ENCODE data around the gene RETREG1. TPM values are rescaled to one million over a fixed set of nuclear protein-coding genes. Genes with fewer than 3 reads are reported as not detected.
"Not testable (repeated sequence)": the region's sequence is repeated elsewhere in the genome, so short reads cannot be mapped to it uniquely, and the experiment has no call there.

The RETREG1 gene
- total RNA-seq, 8 experiments from 2014 or later = 5.5 to 62.9 (median 9.7) TPM

GRCh38 chr5:16480821-16481538 lies 135.8 kb downstream of the RETREG1 start:
- no peak for ATAC-seq (replicated peaks in 6 of 8)
- H3K4me3 ChIP-seq = no peak overlapping the region
- WGBS, 10 experiments = 29 to 100% (median 83%) methylated on average over 2 to 6 of the region's 6 CpGs
- no peak overlapping the region for H3K27ac ChIP-seq
- H3K4me1 ChIP-seq (replicated peaks in 1 of 2) = no peaks in the 10 kb centered on the region
- in situ Hi-C loops (cut with MboI; ENCODE audit: low pct_unique_long_range_greater_than_20kb in 2 of 9, low sequenced_read_pairs in 9 of 9, unreplicated experiment in 9 of 9) = loop anchor here in 4 of 9 experiments (10.0 to 25.0 kb wide), 2 partner anchors 184 to 706 kb away; no protein-coding TSS in a partner anchor

- Histone ChIP-seq H3K4me3 (no peak overlapping the region), H3K27ac (no peak overlapping the region), H3K4me1 (replicated peaks in 1 of 2) (no peaks in the 10 kb centered on the region)
- ATAC-seq (replicated peaks in 6 of 8) = no peak
- in situ Hi-C loops (cut with MboI; ENCODE audit: low pct_unique_long_range_greater_than_20kb in 2 of 9, low sequenced_read_pairs in 9 of 9, unreplicated experiment in 9 of 9) = loop anchor here in 4 of 9 experiments (10.0 to 25.0 kb wide), 2 partner anchors 185 to 707 kb away; no protein-coding TSS in a partner anchor
Observed at GRCh38 chr5:16480144-16480543, 136.7 kb downstream of the RETREG1 start.

- H3K27ac ChIP-seq = no peak overlapping the region
- no peaks in the 10 kb centered on the region for H3K4me1 ChIP-seq (replicated peaks in 1 of 2)
- ATAC-seq (replicated peaks in 6 of 8) = no peak
- in situ Hi-C loops (cut with MboI; ENCODE audit: low pct_unique_long_range_greater_than_20kb in 2 of 9, low sequenced_read_pairs in 9 of 9, unreplicated experiment in 9 of 9) = loop anchor here in 4 of 9 experiments (25.0 kb wide), 1 partner anchor 710 kb away; no protein-coding TSS in a partner anchor
- 0 to 100% (median 81%) methylated on average over 1 to 3 of the region's 3 CpGs; no CpG with 5 or more reads in 5 of the 10 experiments for WGBS, 10 experiments
- H3K4me3 ChIP-seq = no peak overlapping the region
Observed at GRCh38 chr5:16477541-16477940, 139.3 kb downstream of the RETREG1 start.

GRCh38 chr5:16476417-16476816 lies 140.4 kb downstream of the RETREG1 start:
- not testable (repeated sequence) for H3K27ac ChIP-seq; ATAC-seq (replicated peaks in 6 of 8); H3K4me3 ChIP-seq; H3K4me1 ChIP-seq (replicated peaks in 1 of 2)
- WGBS, 10 experiments = 50 to 100% (median 80%) methylated on average over 1 to 3 of the region's 3 CpGs; no CpG with 5 or more reads in 2 of the 10 experiments
- in situ Hi-C loops (cut with MboI; ENCODE audit: low pct_unique_long_range_greater_than_20kb in 2 of 9, low sequenced_read_pairs in 9 of 9, unreplicated experiment in 9 of 9) = loop anchor here in 4 of 9 experiments (25.0 kb wide), 1 partner anchor 711 kb away; no protein-coding TSS in a partner anchor

- peaks cover 8 to 17% of the 10 kb centered on the region in 2 donors for H3K4me1 ChIP-seq (replicated peaks in 1 of 2)
- ATAC-seq (replicated peaks in 6 of 8) = no peak
- no peak overlapping the region for H3K4me3 ChIP-seq
- H3K27ac ChIP-seq = no peak overlapping the region
- in situ Hi-C loops (cut with MboI; ENCODE audit: low pct_unique_long_range_greater_than_20kb in 2 of 9, low sequenced_read_pairs in 9 of 9, unreplicated experiment in 9 of 9) = loop anchor here in 5 of 9 experiments (25.0 kb wide), 2 partner anchors 284 to 309 kb away; partner anchors contain the start of gene MARCHF11 (in 1 of the 5)
- 54 to 90% (median 74%) methylated on average over 1 to 3 of the region's 3 CpGs for WGBS, 10 experiments
Observed at GRCh38 chr5:16471387-16471786, 145.4 kb downstream of the RETREG1 start.

- WGBS, 10 experiments = 52 to 100% (median 79%) methylated on average over 1 to 3 of the region's 3 CpGs; no CpG with 5 or more reads in 1 of the 10 experiments
- Histone ChIP-seq H3K4me3 (peak overlapping the region in 2 of 5 donors; percentile 69 to 72), H3K27ac (no peak overlapping the region), H3K4me1 (replicated peaks in 1 of 2) (peaks cover 16 to 34% of the 10 kb centered on the region in 2 donors)
- in situ Hi-C loops (cut with MboI; ENCODE audit: low pct_unique_long_range_greater_than_20kb in 2 of 9, low sequenced_read_pairs in 9 of 9, unreplicated experiment in 9 of 9) = loop anchor here in 5 of 9 experiments (25.0 kb wide), 2 partner anchors 280 to 305 kb away; partner anchors contain the start of gene MARCHF11 (in 1 of the 5)
- peak in 2 of 8 experiments; percentile 7 to 12 for ATAC-seq (replicated peaks in 6 of 8)
Observed at GRCh38 chr5:16467363-16468219, 149.2 kb downstream of the RETREG1 start.

GRCh38 chr5:16465544-16466432 lies 151.0 kb downstream of the RETREG1 start, which contains the start of gene ZNF622:
ZNF622 (minus strand) TSS chr5:16465800; CDS start chr5:16465665, 135 bp downstream.
- peak; percentile 86 to 97 (median 96) for ATAC-seq (replicated peaks in 6 of 8)
- H3K4me1 ChIP-seq (replicated peaks in 1 of 2) = peaks cover 16 to 40% of the 10 kb centered on the region in 2 donors
- H3K27ac ChIP-seq = peak within 1 kb of the TSS; percentile 77 to 86
- in situ Hi-C loops (cut with MboI; ENCODE audit: low pct_unique_long_range_greater_than_20kb in 2 of 9, low sequenced_read_pairs in 9 of 9, unreplicated experiment in 9 of 9) = loop anchor here in 5 of 9 experiments (25.0 kb wide), 2 partner anchors 278 to 303 kb away; partner anchors contain the start of gene MARCHF11 (in 1 of the 5)
- H3K4me3 ChIP-seq = peak within 1 kb of the TSS; percentile 69 to 75 (median 72)
- 0 to 1% (median 0%) methylated on average over 1 to 13 of the region's 75 CpGs; no CpG with 5 or more reads in 3 of the 10 experiments for WGBS, 10 experiments

GRCh38 chr5:16464664-16465543 lies 151.9 kb downstream of the RETREG1 start:
- WGBS, 10 experiments = 0 to 40% (median 12%) methylated on average over 3 to 22 of the region's 40 CpGs; no CpG with 5 or more reads in 2 of the 10 experiments
- in situ Hi-C loops (cut with MboI; ENCODE audit: low pct_unique_long_range_greater_than_20kb in 2 of 9, low sequenced_read_pairs in 9 of 9, unreplicated experiment in 9 of 9) = loop anchor here in 5 of 9 experiments (25.0 kb wide), 2 partner anchors 278 to 303 kb away; partner anchors contain the start of gene MARCHF11 (in 1 of the 5)
- Histone ChIP-seq H3K4me1 (replicated peaks in 1 of 2) (peaks cover 16 to 42% of the 10 kb centered on the region in 2 donors), H3K4me3 (peak overlapping the region; percentile 69 to 75 (median 72)), H3K27ac (peak overlapping the region; percentile 72 to 86)
- ATAC-seq (replicated peaks in 6 of 8) = peak; percentile 4 to 26 (median 14)

- in situ Hi-C loops (cut with MboI; ENCODE audit: low pct_unique_long_range_greater_than_20kb in 2 of 9, low sequenced_read_pairs in 9 of 9, unreplicated experiment in 9 of 9) = loop anchor here in 5 of 9 experiments (25.0 kb wide), 2 partner anchors 277 to 302 kb away; partner anchors contain the start of gene MARCHF11 (in 1 of the 5)
- WGBS, 10 experiments = 14 to 100% (median 60%) methylated on average over 1 of the region's 1 CpG; no CpG with 5 or more reads in 3 of the 10 experiments
- no peak for ATAC-seq (replicated peaks in 6 of 8)
- peaks cover 16 to 47% of the 10 kb centered on the region in 2 donors for H3K4me1 ChIP-seq (replicated peaks in 1 of 2)
- no peak overlapping the region for H3K27ac ChIP-seq
- H3K4me3 ChIP-seq = peak overlapping the region; percentile 69 to 75 (median 72)
Observed at GRCh38 chr5:16464231-16464630, 152.6 kb downstream of the RETREG1 start.

GRCh38 chr5:16461782-16462181 lies 155.0 kb downstream of the RETREG1 start:
- 71 to 100% (median 100%) methylated on average over 1 of the region's 1 CpG; no CpG with 5 or more reads in 4 of the 10 experiments for WGBS, 10 experiments
- H3K27ac ChIP-seq = no peak overlapping the region
- no peak overlapping the region for H3K4me3 ChIP-seq
- peaks cover 12 to 33% of the 10 kb centered on the region in 2 donors for H3K4me1 ChIP-seq (replicated peaks in 1 of 2)
- in situ Hi-C loops (cut with MboI; ENCODE audit: low pct_unique_long_range_greater_than_20kb in 2 of 9, low sequenced_read_pairs in 9 of 9, unreplicated experiment in 9 of 9) = loop anchor here in 5 of 9 experiments (25.0 kb wide), 2 partner anchors 274 to 299 kb away; partner anchors contain the start of gene MARCHF11 (in 1 of the 5)
- ATAC-seq (replicated peaks in 6 of 8) = no peak

GRCh38 chr5:16461026-16461425 lies 155.8 kb downstream of the RETREG1 start:
- in situ Hi-C loops (cut with MboI; ENCODE audit: low pct_unique_long_range_greater_than_20kb in 2 of 9, low sequenced_read_pairs in 9 of 9, unreplicated experiment in 9 of 9) = loop anchor here in 5 of 9 experiments (25.0 kb wide), 2 partner anchors 274 to 299 kb away; partner anchors contain the start of gene MARCHF11 (in 1 of the 5)
- Histone ChIP-seq H3K4me3 (no peak overlapping the region), H3K27ac (no peak overlapping the region), H3K4me1 (replicated peaks in 1 of 2) (peaks cover 9 to 31% of the 10 kb centered on the region in 2 donors)
- ATAC-seq (replicated peaks in 6 of 8) = no peak
- 83 to 100% (median 100%) methylated on average over 1 of the region's 1 CpG; no CpG with 5 or more reads in 3 of the 10 experiments for WGBS, 10 experiments
